Body of pancreas (tissue), 4 donors: ENCODE measurements around the gene TEX14. TPM values are rescaled to one million over a fixed set of nuclear protein-coding genes. Genes with fewer than 3 reads are reported as not detected.

ENCODE experiments used
- ATAC-seq: fragments of 150-250 bp; one replicate; pipeline ENCODE4 v1.9.1; 2016
- DNase-seq, 4 donors: peaks; one replicate each; pipeline ENCODE4 v3.0.0-alpha.2; 2019
- H3K27ac ChIP-seq, 4 donors: fragments of 200-600 bp; sonication (generic); 1 replicate in 3 of 4; 2 replicates in 1 of 4; pipeline versions ENCODE4 v1.5.1 to v1.6.1; 2016 to 2019; ENCODE audit warnings: mild to moderate bottlenecking in 1 of 4, mixed read lengths in 1 of 4, moderate library complexity in 1 of 4
- H3K27me3 ChIP-seq, 2 donors: fragments of 200-600 bp; sonication (generic); one replicate each; pipeline ENCODE4 v1.6.0; 2016; ENCODE audit warnings: mild to moderate bottlenecking in 1 of 2
- H3K36me3 ChIP-seq, 2 donors: fragments of 200-600 bp; sonication (generic); replicated peaks in 1 of 2; 2 replicates each; pipeline ENCODE4 v1.5.1; 2016; ENCODE audit warnings: low read depth in 2 of 2; ENCODE audit not compliant: insufficient read depth in 1 of 2
- H3K4me1 ChIP-seq: fragments of 200-600 bp; sonication (generic); one replicate; pipeline ENCODE4 v1.6.0; 2016
- H3K4me3 ChIP-seq, 2 donors: fragments of 200-600 bp; sonication (generic); 1 replicate in 1 of 2; 2 replicates in 1 of 2; pipeline ENCODE4 v1.5.1; 2016 to 2019
- H3K9me3 ChIP-seq, 3 donors: fragments of 200-600 bp; sonication (generic); 1 replicate in 2 of 3; 2 replicates in 1 of 3; pipeline ENCODE4 v1.5.1; 2016
- POLR2A ChIP-seq, 3 donors: fragments of 450-650 bp; IDR thresholded peaks; one replicate each; pipeline ENCODE4 v1.6.1; 2016; ENCODE audit warnings: antibody characterized with exemption in 3 of 3, mild to moderate bottlenecking in 2 of 3
- WGBS, 2 donors: methylation state at CpG; one replicate each; pipeline ENCODE4 v1.1.5; 2017; 5-methylcytosine and 5-hydroxymethylcytosine counted together
- intact Hi-C: fragments of 100-400 bp; cut with DNase I; formaldehyde crosslinking; loops from one replicate; pipeline ENCODE4 v1.15.1; 2023
- total RNA-seq, 2 donors: library from RNA; depleted of rRNA; stranded (reverse); fragments of >200 nt; gene quantifications; one replicate each; pipeline ENCODE4 v1.1.0, GENCODE V29; 2016
- TF ChIP-seq, protein P1 (sequence below), 7 experiments: fragments of 450-650 bp in 4 of 7; fragments of 200-600 bp in 3 of 7; sonication (generic) in 3 of 7; IDR thresholded peaks; one replicate each; pipeline ENCODE4 v1.5.1; 2016 to 2019; ENCODE audit warnings: antibody characterized with exemption in 7 of 7

Gene TEX14
- total RNA-seq, 2 donors from 2014 or later, result 0.26 TPM; not detected in 1

DNA sequence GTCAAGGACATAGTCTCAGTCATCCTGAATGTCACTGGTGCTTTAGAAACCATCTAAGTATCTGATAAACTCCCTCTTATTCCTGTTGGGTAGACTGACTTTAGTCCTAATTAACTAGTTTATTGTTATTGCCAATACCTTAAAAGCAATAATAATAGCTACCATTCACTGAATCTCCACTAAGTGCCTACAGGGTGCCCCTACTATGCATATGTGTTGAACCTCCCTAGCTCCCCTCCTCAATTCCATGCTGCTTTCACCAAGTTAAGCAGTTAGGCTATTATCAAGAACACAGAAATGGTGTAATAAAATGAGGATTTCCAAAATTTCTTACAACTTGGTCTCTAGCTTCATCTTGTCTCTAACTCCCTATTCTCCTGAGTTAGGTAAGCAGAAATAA, 89.9 kb downstream of the TEX14 start:
- ATAC-seq, result no peak
- no peak overlapping the region for H3K4me3 ChIP-seq
- H3K9me3 ChIP-seq, result no peaks in the 10 kb centered on the region
- no peaks in the 10 kb centered on the region for H3K27me3 ChIP-seq
- DNase-seq, result no peak
- no peaks in the 10 kb centered on the region for H3K36me3 ChIP-seq
- H3K4me1 ChIP-seq, result no peaks in the 10 kb centered on the region
- intact Hi-C loops, result no loop called here
- H3K27ac ChIP-seq, result no peak overlapping the region
- TF ChIP-seq, protein P1, sequence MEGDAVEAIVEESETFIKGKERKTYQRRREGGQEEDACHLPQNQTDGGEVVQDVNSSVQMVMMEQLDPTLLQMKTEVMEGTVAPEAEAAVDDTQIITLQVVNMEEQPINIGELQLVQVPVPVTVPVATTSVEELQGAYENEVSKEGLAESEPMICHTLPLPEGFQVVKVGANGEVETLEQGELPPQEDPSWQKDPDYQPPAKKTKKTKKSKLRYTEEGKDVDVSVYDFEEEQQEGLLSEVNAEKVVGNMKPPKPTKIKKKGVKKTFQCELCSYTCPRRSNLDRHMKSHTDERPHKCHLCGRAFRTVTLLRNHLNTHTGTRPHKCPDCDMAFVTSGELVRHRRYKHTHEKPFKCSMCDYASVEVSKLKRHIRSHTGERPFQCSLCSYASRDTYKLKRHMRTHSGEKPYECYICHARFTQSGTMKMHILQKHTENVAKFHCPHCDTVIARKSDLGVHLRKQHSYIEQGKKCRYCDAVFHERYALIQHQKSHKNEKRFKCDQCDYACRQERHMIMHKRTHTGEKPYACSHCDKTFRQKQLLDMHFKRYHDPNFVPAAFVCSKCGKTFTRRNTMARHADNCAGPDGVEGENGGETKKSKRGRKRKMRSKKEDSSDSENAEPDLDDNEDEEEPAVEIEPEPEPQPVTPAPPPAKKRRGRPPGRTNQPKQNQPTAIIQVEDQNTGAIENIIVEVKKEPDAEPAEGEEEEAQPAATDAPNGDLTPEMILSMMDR (IDR thresholded peaks at IDR 0.05), result no peak
- no peak for TF ChIP-seq POLR2A (IDR thresholded peaks at IDR 0.05)

DNA sequence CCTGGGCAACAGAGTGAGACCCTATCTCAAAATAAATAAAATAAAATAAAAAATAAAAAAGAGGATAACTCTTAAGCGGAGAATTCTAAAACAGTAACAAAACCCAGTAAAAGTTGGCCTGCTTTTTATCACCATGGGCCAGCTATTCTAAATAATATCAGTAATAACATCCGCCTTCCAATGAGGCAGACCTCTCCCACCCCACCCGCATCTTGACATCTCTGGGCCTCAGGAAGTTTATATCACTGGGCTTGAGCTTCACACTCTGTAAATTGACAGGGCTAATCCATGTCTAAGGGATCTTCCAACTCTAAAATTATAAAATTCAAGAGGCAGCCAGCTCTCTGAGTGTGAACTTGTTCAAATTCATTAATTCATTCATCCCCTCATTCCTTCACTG, 94.5 kb downstream of the TEX14 start:
- no peak overlapping the region for H3K4me3 ChIP-seq
- ATAC-seq, result no peak
- H3K27me3 ChIP-seq, result no peaks in the 10 kb centered on the region
- DNase-seq, result no peak
- 91 to 93% methylated on average over 3 of the region's 3 CpGs for WGBS, 2 donors
- H3K4me1 ChIP-seq, result no peaks in the 10 kb centered on the region
- H3K9me3 ChIP-seq, result no peaks in the 10 kb centered on the region
- no peak overlapping the region for H3K27ac ChIP-seq
- intact Hi-C loops, result no loop called here
- H3K36me3 ChIP-seq, result no peaks in the 10 kb centered on the region
- TF ChIP-seq, protein P1 (IDR thresholded peaks at IDR 0.05), result no peak
- no peak for TF ChIP-seq POLR2A (IDR thresholded peaks at IDR 0.05)

DNA sequence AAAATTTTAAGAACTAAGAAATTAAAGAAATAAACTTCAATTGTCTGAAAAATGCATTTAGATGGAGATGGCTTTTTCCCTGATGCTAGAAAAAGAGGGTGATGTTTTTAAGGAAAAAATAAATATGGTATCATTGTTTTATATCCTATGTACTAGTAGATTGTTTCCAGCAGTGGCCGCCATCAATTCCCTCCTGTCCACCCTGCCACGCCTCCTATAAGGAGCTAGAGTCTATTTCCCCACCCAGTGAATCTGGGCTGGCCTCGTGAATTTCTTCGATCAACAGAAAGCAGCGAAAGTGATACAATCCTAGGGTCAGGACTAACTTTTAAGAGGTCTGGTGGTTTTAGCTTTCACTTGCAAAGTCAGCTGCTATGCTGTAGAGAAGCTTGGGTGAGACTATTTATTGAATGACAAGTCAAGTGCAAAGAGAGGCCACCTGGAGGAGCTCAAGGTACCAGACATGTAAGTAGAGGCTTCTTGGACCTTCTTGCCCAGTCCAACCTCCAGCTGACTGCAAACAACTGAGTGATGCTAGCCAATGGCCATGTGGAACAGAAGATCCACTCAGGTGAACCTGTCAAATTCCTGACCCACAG, 96.6 kb downstream of the TEX14 start:
- ATAC-seq (no peak), DNase-seq (no peak)
- no peaks in the 10 kb centered on the region for H3K36me3 ChIP-seq
- no peaks in the 10 kb centered on the region for H3K27me3 ChIP-seq
- 80 to 86% methylated on average over 5 of the region's 5 CpGs for WGBS, 2 donors
- intact Hi-C loops, result no loop called here
- H3K27ac ChIP-seq, result no peak overlapping the region
- H3K9me3 ChIP-seq, result no peaks in the 10 kb centered on the region
- no peak overlapping the region for H3K4me3 ChIP-seq
- TF ChIP-seq POLR2A (IDR thresholded peaks at IDR 0.05), result no peak
- TF ChIP-seq, protein P1 (IDR thresholded peaks at IDR 0.05), result no peak
- no peaks in the 10 kb centered on the region for H3K4me1 ChIP-seq

DNA sequence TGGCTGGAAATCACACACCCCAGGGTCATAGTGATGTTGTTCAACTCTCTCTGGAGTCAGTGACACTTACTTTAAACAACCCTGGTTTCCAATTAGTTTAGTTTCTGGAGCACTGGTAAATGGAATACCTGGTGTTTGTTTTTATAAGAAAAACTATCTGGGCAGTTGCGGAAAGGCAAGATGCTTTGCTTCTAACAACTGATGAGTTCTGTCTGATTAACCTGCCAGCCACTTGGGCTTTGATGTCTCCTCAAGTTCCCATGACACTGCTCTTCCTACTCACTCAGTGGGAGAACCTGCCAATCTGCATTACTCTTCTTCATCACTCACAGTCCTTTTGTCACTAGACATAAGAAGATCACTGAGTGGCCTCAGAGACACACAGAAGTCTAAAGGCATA, 98.7 kb downstream of the TEX14 start:
- DNase-seq (no peak), ATAC-seq (no peak)
- intact Hi-C loops, result no loop called here
- Histone ChIP-seq H3K9me3 (no peaks in the 10 kb centered on the region), H3K4me3 (no peak overlapping the region), H3K36me3 (no peaks in the 10 kb centered on the region), H3K4me1 (no peaks in the 10 kb centered on the region), H3K27me3 (no peaks in the 10 kb centered on the region), H3K27ac (no peak overlapping the region)
- WGBS, 2 donors, result 96 to 100% methylated on average over 1 of the region's 1 CpG
- TF ChIP-seq, protein P1 (IDR thresholded peaks at IDR 0.05), result no peak
- no peak for TF ChIP-seq POLR2A (IDR thresholded peaks at IDR 0.05)

DNA sequence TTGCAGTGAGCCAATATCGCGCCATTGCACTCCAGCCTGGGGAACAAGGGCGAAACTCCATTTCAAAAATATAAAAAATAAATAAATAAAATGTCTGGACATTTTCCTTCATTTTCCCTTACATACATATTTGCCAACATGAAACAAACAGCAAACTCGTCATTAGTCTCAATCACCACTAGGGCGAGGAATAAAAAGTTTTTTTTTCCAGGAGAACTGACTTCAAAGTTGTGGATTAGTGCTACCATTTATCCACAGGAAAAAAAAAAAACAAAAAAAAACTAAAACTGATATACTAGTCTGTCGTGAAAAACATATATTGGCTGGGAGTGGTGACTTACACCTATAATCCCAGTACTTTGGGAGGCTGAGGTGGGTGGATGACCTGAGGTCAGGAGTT, 100.4 kb downstream of the TEX14 start:
- 82 to 86% methylated on average over 6 of the region's 6 CpGs for WGBS, 2 donors
- H3K4me1 ChIP-seq, result no peaks in the 10 kb centered on the region
- H3K9me3 ChIP-seq, result no peaks in the 10 kb centered on the region
- no peak for ATAC-seq
- H3K27ac ChIP-seq, result no peak overlapping the region
- no peaks in the 10 kb centered on the region for H3K27me3 ChIP-seq
- TF ChIP-seq POLR2A (IDR thresholded peaks at IDR 0.05), result no peak
- TF ChIP-seq, protein P1 (IDR thresholded peaks at IDR 0.05), result no peak
- intact Hi-C loops, result no loop called here
- H3K4me3 ChIP-seq, result no peak overlapping the region
- DNase-seq, result no peak
- H3K36me3 ChIP-seq, result no peaks in the 10 kb centered on the region
